Stimulated activated CD8-positive, alpha-beta memory T cell treated with anti-CD3 and anti-CD28 coated beads, Interleukin-7, amount 100 ng/mL, for 48 hours (primary cell): Measurements from ENCODE around the gene CAPN9.

Experiments used
- DNase-seq, 2 donors: peaks; one replicate each; pipeline ENCODE4 v3.0.0-alpha.2; 2020; ENCODE audit warnings: low read depth in 1 of 2; ENCODE audit errors: extremely low read depth in 1 of 2

The CAPN9 gene

GRCh38 chr1:230820568-230820967, 73.4 kb downstream of the CAPN9 start:
- DNase-seq, result no peak

- DNase-seq, result no peak
These were observed 74.2 kb downstream of the CAPN9 start for GRCh38 chr1:230821346-230821745.

- DNase-seq, result no peak
These were observed 74.9 kb downstream of the CAPN9 start for GRCh38 chr1:230822092-230822581.

- DNase-seq, result no peak
These were observed 76.2 kb downstream of the CAPN9 start for GRCh38 chr1:230823426-230823825.

- no peak for DNase-seq
These were observed 76.8 kb downstream of the CAPN9 start for GRCh38 chr1:230823931-230824381.

- DNase-seq, result no peak
These were observed 77.3 kb downstream of the CAPN9 start for GRCh38 chr1:230824551-230824918.

GRCh38 chr1:230824919-230825721, 77.9 kb downstream of the CAPN9 start:
- no peak for DNase-seq

GRCh38 chr1:230825761-230826160, 78.6 kb downstream of the CAPN9 start:
- no peak for DNase-seq

GRCh38 chr1:230826166-230826875, 79.1 kb downstream of the CAPN9 start:
- DNase-seq, result no peak

- no peak for DNase-seq
These were observed 80.0 kb downstream of the CAPN9 start for GRCh38 chr1:230827081-230827681.

GRCh38 chr1:230827801-230828200, 80.6 kb downstream of the CAPN9 start:
- no peak for DNase-seq

GRCh38 chr1:230828421-230828820, 81.2 kb downstream of the CAPN9 start:
- no peak for DNase-seq

GRCh38 chr1:230831771-230832170, 84.6 kb downstream of the CAPN9 start:
- no peak for DNase-seq

- no peak for DNase-seq
These were observed 85.3 kb downstream of the CAPN9 start for GRCh38 chr1:230832476-230832875.

GRCh38 chr1:230833511-230833910, 86.3 kb downstream of the CAPN9 start:
- DNase-seq, result no peak

GRCh38 chr1:230834292-230834691, 87.1 kb downstream of the CAPN9 start:
- no peak for DNase-seq

- DNase-seq, result no peak
These were observed 89.2 kb downstream of the CAPN9 start for GRCh38 chr1:230836347-230836746.

GRCh38 chr1:230836793-230837192, 89.6 kb downstream of the CAPN9 start:
- DNase-seq, result no peak

- no peak for DNase-seq
These were observed 92.0 kb downstream of the CAPN9 start for GRCh38 chr1:230839173-230839572.

GRCh38 chr1:230842801-230843200, 95.6 kb downstream of the CAPN9 start:
- no peak for DNase-seq

GRCh38 chr1:230843503-230844309, 96.5 kb downstream of the CAPN9 start:
- DNase-seq, result no peak
